Neural crest cell (in vitro differentiated cells): ENCODE data around the gene BMP7. TPM values are rescaled to one million over a fixed set of nuclear protein-coding genes. Genes with fewer than 3 reads are reported as not detected.

Experiments
- DNase-seq: peaks from one replicate; pipeline ENCODE4 v3.0.0; 2021; ENCODE audit warnings: low read depth, mixed read lengths, low spot score
- H3K27ac Mint-ChIP-seq: one replicate; pipeline ENCODE4 v1.8.0; 2021; ENCODE audit warnings: mild to moderate bottlenecking, mixed read lengths; ENCODE audit not compliant: unreplicated experiment
- H3K27me3 Mint-ChIP-seq: 2 replicates; pipeline ENCODE4 v1.8.0; 2021; ENCODE audit warnings: low read depth, mild to moderate bottlenecking, mixed read lengths
- H3K36me3 Mint-ChIP-seq: 2 replicates; pipeline ENCODE4 v1.8.0; 2021; ENCODE audit warnings: low read depth, mild to moderate bottlenecking, mixed read lengths
- H3K4me1 Mint-ChIP-seq: 2 replicates; pipeline ENCODE4 v1.8.0; 2021; ENCODE audit warnings: mixed read lengths
- H3K4me3 Mint-ChIP-seq: one replicate; pipeline ENCODE4 v1.8.0; 2021; ENCODE audit warnings: mild to moderate bottlenecking, mixed read lengths
- H3K9me3 Mint-ChIP-seq: 2 replicates; pipeline ENCODE4 v1.8.0; 2021; ENCODE audit warnings: mixed read lengths
- CTCF ChIP-seq: fragments of 200-600 bp; sonication (generic); conservative IDR thresholded peaks from 2 replicates; pipeline ENCODE4 v1.5.0; 2021; ENCODE audit warnings: antibody characterized with exemption, mild to moderate bottlenecking
- total RNA-seq: library from RNA; stranded (reverse); gene quantifications from 2 replicates; pipeline ENCODE4 v1.2.1, GENCODE V29; 2021

BMP7 gene
- total RNA-seq, 1 donor from 2014 or later: 13.8 TPM

- TF ChIP-seq CTCF: no peak
- DNase-seq: no peak
- no peaks in the 10 kb centered on the region for H3K36me3 Mint-ChIP-seq
- no peaks in the 10 kb centered on the region for H3K9me3 Mint-ChIP-seq
- no peaks in the 10 kb centered on the region for H3K27me3 Mint-ChIP-seq
- H3K4me3 Mint-ChIP-seq: no peak overlapping the region
- H3K4me1 Mint-ChIP-seq: peaks cover 45% of the 10 kb centered on the region
- H3K27ac Mint-ChIP-seq: no peak overlapping the region
These were observed 52.5 kb downstream of the BMP7 start for GRCh38 chr20:57213924-57214323.

- TF ChIP-seq CTCF: no peak
- Mint-ChIP-seq H3K27me3 (no peaks in the 10 kb centered on the region), H3K4me3 (no peak overlapping the region), H3K27ac (no peak overlapping the region), H3K36me3 (no peaks in the 10 kb centered on the region), H3K4me1 (peaks cover 45% of the 10 kb centered on the region), H3K9me3 (no peaks in the 10 kb centered on the region)
- DNase-seq: no peak
These were observed 53.1 kb downstream of the BMP7 start for GRCh38 chr20:57213291-57213690.

GRCh38 chr20:57212534-57213276 lies 53.7 kb downstream of the BMP7 start:
- Mint-ChIP-seq H3K4me3 (peak overlapping the region; percentile 45), H3K27ac (peak overlapping the region; percentile 83), H3K36me3 (no peaks in the 10 kb centered on the region), H3K9me3 (no peaks in the 10 kb centered on the region), H3K4me1 (peaks cover 45% of the 10 kb centered on the region), H3K27me3 (no peaks in the 10 kb centered on the region)
- no peak for DNase-seq
- TF ChIP-seq CTCF: no peak

- Mint-ChIP-seq H3K4me3 (peak overlapping the region; percentile 45), H3K36me3 (no peaks in the 10 kb centered on the region), H3K9me3 (peaks cover 5% of the 10 kb centered on the region), H3K27me3 (no peaks in the 10 kb centered on the region), H3K4me1 (peaks cover 45% of the 10 kb centered on the region), H3K27ac (peak overlapping the region; percentile 83)
- no peak for TF ChIP-seq CTCF
- peak; percentile 51 for DNase-seq
These were observed 54.4 kb downstream of the BMP7 start for GRCh38 chr20:57211908-57212533.

- no peak for DNase-seq
- peak overlapping the region; percentile 53 for H3K27ac Mint-ChIP-seq
- H3K4me3 Mint-ChIP-seq: no peak overlapping the region
These were observed 55.0 kb downstream of the BMP7 start for GRCh38 chr20:57211406-57211805.

More at GRCh38 chr20:57211406-57211805, 55.0 kb downstream of the BMP7 start:
- Mint-ChIP-seq H3K27me3 (no peaks in the 10 kb centered on the region), H3K36me3 (no peaks in the 10 kb centered on the region), H3K9me3 (peaks cover 6% of the 10 kb centered on the region), H3K4me1 (peaks cover 45% of the 10 kb centered on the region)
- no peak for TF ChIP-seq CTCF
